HS-5 (cell line): Measurements from ENCODE around the gene FBXW5.
A peak's percentile ranks its signal among the peaks of the same experiment; 100 is the strongest.

ENCODE experiments used
- DNase-seq: peaks from one replicate; pipeline ENCODE4 v3.0.0-alpha.2; 2012; ENCODE audit warnings: low read depth

The FBXW5 gene

GRCh38 chr9:136906266-136906665 is 38.3 kb downstream of the FBXW5 start:
- no peak for DNase-seq

- no peak for DNase-seq
Measured at GRCh38 chr9:136903041-136903554, 41.4 kb downstream of the FBXW5 start.

- DNase-seq = no peak
Measured at GRCh38 chr9:136902259-136902821, 42.2 kb downstream of the FBXW5 start.

GRCh38 chr9:136901516-136902258 is 42.9 kb downstream of the FBXW5 start:
- DNase-seq = peak; percentile 53

GRCh38 chr9:136900988-136901515 is 43.5 kb downstream of the FBXW5 start:
- no peak for DNase-seq

GRCh38 chr9:136900556-136900955 is 44.0 kb downstream of the FBXW5 start:
- DNase-seq = no peak

- DNase-seq = no peak
Measured at GRCh38 chr9:136899196-136899595, 45.3 kb downstream of the FBXW5 start.

GRCh38 chr9:136898483-136899100 is 45.9 kb downstream of the FBXW5 start:
- no peak for DNase-seq

- no peak for DNase-seq
Measured at GRCh38 chr9:136896027-136896426, 48.5 kb downstream of the FBXW5 start.

- DNase-seq = no peak
Measured at GRCh38 chr9:136890661-136891060, 53.9 kb downstream of the FBXW5 start.
